ENCODE results near the gene DISP3. TPM values are rescaled to one million over a fixed set of nuclear protein-coding genes. Genes with fewer than 3 reads are reported as not detected.

DISP3 gene
- total and polyA plus RNA-seq, 2 experiments from 2014 or later = not detected

DNA sequence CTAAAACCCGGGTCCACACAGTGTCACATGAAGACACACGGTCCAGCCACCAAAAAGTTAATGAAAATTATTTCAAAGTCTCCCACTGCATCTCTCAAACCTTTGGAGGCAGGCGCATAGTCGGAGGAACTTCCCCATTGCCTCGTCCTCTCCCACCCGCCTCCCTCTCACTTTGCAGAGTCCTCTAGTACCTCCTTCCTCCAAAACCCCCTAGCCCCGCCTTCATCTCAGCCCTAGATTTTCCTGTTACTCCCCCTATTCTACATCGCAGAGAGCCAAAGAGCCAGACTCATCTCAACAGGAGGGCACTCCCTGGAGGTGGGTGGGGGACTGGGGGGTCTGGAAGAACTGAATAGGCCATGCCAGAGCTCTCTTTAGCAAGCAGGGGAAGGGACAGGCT is 79.3 kb downstream of the DISP3 start:
- Histone ChIP-seq H3K4me2 (ENCODE audit: unreplicated experiment) (no peak overlapping the region), H3K4me3 (no peak overlapping the region), H3K4me1 (ENCODE audit: insufficient read depth) (no peaks in the 10 kb centered on the region), H3K9me3 (ENCODE audit: low read depth) (no peaks in the 10 kb centered on the region), H3K27me3 (replicated peaks; ENCODE audit: insufficient read depth) (peaks cover 7% of the 10 kb centered on the region; the same call in 1 of the 2 replicates), H4K20me1 (ENCODE audit: insufficient read depth) (no peaks in the 10 kb centered on the region), H3K36me3 (ENCODE audit: low read depth) (no peaks in the 10 kb centered on the region), H3K9me2 (ENCODE audit: insufficient read depth) (no peaks in the 10 kb centered on the region), H3K79me2 (ENCODE audit: insufficient read depth) (no peaks in the 10 kb centered on the region), H3K9ac (no peak overlapping the region), H3K27ac (no peak overlapping the region), H3F3A (ENCODE audit: insufficient read depth) (no peaks in the 10 kb centered on the region), H2AFZ (no peak overlapping the region)
- 3 to 4% methylated on average over 8 of the region's 8 CpGs for WGBS, 2 experiments (ENCODE audit: low coverage in 1 of 2, low lambda C conversion rate in 2 of 2, missing lambda C conversion rate in 2 of 2)
- DNase-seq = no peak
- in situ Hi-C loops (cut with MboI) = no loop called here
- TF ChIP-seq EZH2phosphoT487 (IDR thresholded peaks at IDR 0.05; ENCODE audit: insufficient read depth, low read depth) (no peak), EZH2 (IDR thresholded peaks at IDR 0.05; ENCODE audit: insufficient read depth, poor library complexity, severe bottlenecking) (no peak)

DNA sequence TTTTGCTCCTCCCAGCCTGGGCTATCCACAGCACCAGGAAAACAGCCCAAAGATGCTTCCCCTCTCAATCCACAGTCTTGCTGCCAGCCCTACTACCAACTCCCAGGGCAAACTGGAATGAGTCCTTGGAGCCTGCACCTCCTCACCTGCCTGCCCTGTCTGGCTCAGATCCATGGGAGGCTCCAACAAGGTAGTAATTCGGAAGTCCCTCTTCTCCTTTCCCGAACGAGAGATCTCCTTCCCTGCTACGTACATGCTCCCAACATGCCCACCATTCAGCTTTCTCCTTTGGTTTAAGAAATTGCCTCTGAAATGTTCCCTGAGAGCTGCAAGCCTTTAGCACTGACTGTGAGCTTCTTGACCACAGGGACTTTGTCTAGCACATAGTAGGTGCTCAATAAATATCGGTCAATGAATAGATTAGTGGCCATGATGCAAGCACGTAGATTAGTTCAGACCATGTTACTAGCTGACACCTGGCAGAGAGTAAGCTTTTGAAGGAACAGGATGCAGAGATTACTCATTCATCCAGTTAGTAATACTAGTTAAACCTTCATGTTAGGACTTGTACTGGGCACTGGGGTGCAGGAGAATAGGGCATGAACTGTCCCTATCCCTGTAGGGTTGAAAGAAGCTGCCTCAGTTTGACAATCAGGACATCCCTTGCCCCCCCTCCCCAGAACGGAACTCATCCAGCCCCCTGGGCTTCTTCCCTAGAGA is 80.1 kb downstream of the DISP3 start:
- TF ChIP-seq EZH2phosphoT487 (IDR thresholded peaks at IDR 0.05; ENCODE audit: insufficient read depth, low read depth) (no peak), EZH2 (IDR thresholded peaks at IDR 0.05; ENCODE audit: insufficient read depth, poor library complexity, severe bottlenecking) (no peak)
- H3K79me2 ChIP-seq (ENCODE audit: insufficient read depth) = no peaks in the 10 kb centered on the region
- 41 to 44% methylated on average over 7 of the region's 7 CpGs for WGBS, 2 experiments (ENCODE audit: low coverage in 1 of 2, low lambda C conversion rate in 2 of 2, missing lambda C conversion rate in 2 of 2)
- H3F3A ChIP-seq (ENCODE audit: insufficient read depth) = no peaks in the 10 kb centered on the region
- H3K4me2 ChIP-seq (ENCODE audit: unreplicated experiment) = no peak overlapping the region
- peaks cover 7% of the 10 kb centered on the region for H3K27me3 ChIP-seq (replicated peaks; ENCODE audit: insufficient read depth)
- H3K9me2 ChIP-seq (ENCODE audit: insufficient read depth) = no peaks in the 10 kb centered on the region
- no peak overlapping the region for H3K27ac ChIP-seq
- no peak overlapping the region for H3K4me3 ChIP-seq
- H3K4me1 ChIP-seq (ENCODE audit: insufficient read depth) = no peaks in the 10 kb centered on the region
- H2AFZ ChIP-seq = no peak overlapping the region
- no peak overlapping the region for H3K9ac ChIP-seq
- no peak for DNase-seq
- in situ Hi-C loops (cut with MboI) = no loop called here
- no peaks in the 10 kb centered on the region for H3K9me3 ChIP-seq (ENCODE audit: low read depth)
- H4K20me1 ChIP-seq (ENCODE audit: insufficient read depth) = no peaks in the 10 kb centered on the region
- no peaks in the 10 kb centered on the region for H3K36me3 ChIP-seq (ENCODE audit: low read depth)

DNA sequence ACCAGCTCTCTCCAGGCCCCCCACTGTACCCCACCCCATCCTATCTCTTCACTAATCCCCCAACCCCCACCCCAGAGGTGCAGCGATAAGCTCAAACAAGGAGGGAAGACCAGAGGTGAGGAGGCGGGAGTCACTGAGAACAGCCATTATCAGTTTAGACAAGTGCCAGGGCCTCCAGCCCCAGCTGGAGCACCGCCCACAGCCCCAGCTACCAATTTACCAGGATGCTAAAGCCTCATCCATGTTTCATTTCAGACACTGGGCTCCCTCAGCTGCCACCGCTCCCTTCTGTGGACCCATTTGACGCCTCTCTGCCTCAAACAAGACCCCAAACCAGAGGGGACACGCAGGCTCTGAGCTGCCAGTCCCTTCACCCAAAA is 80.6 kb downstream of the DISP3 start:
- H3K27me3 ChIP-seq (replicated peaks; ENCODE audit: insufficient read depth) = peaks cover 7% of the 10 kb centered on the region
- H3K36me3 ChIP-seq (ENCODE audit: low read depth) = no peaks in the 10 kb centered on the region
- H3K4me2 ChIP-seq (ENCODE audit: unreplicated experiment) = no peak overlapping the region
- no peaks in the 10 kb centered on the region for H3K9me3 ChIP-seq (ENCODE audit: low read depth)
- H3K79me2 ChIP-seq (ENCODE audit: insufficient read depth) = no peaks in the 10 kb centered on the region
- no peak for TF ChIP-seq EZH2phosphoT487 (IDR thresholded peaks at IDR 0.05; ENCODE audit: insufficient read depth, low read depth)
- TF ChIP-seq EZH2 (IDR thresholded peaks at IDR 0.05; ENCODE audit: insufficient read depth, poor library complexity, severe bottlenecking) = no peak
- H3K4me3 ChIP-seq = no peak overlapping the region
- no peak for DNase-seq
- no peak overlapping the region for H3K27ac ChIP-seq
- H3K9me2 ChIP-seq (ENCODE audit: insufficient read depth) = no peaks in the 10 kb centered on the region
- no peak overlapping the region for H2AFZ ChIP-seq
- no peaks in the 10 kb centered on the region for H4K20me1 ChIP-seq (ENCODE audit: insufficient read depth)
- in situ Hi-C loops (cut with MboI) = no loop called here
- no peaks in the 10 kb centered on the region for H3F3A ChIP-seq (ENCODE audit: insufficient read depth)
- 45 to 54% methylated on average over 6 of the region's 6 CpGs for WGBS, 2 experiments (ENCODE audit: low coverage in 1 of 2, low lambda C conversion rate in 2 of 2, missing lambda C conversion rate in 2 of 2)
- H3K4me1 ChIP-seq (ENCODE audit: insufficient read depth) = no peaks in the 10 kb centered on the region
- no peak overlapping the region for H3K9ac ChIP-seq

DNA sequence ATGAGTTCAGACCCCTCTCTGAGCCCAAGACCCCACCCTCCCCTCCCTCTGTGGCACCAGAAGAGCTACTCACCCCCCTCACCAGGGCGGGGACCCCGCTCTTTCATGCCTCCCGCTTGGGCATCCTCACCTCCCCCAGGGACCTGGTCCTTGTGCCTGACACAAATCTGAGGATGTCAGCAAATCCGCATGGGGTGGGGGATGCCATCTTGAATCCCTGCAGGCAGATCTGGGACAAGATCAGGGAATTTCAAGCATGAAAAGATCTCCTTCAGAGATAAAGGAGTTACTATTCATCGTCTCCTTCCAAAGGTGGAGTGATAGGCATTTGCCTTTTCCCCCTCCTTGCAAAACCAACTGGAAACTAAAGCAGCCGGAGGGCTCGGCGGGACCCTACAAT is 81.1 kb downstream of the DISP3 start:
- H3K79me2 ChIP-seq (ENCODE audit: insufficient read depth) = no peaks in the 10 kb centered on the region
- no peaks in the 10 kb centered on the region for H3K9me2 ChIP-seq (ENCODE audit: insufficient read depth)
- H3K4me1 ChIP-seq (ENCODE audit: insufficient read depth) = no peaks in the 10 kb centered on the region
- peaks cover 7% of the 10 kb centered on the region for H3K27me3 ChIP-seq (replicated peaks; ENCODE audit: insufficient read depth)
- WGBS, 2 experiments (ENCODE audit: low coverage in 1 of 2, low lambda C conversion rate in 2 of 2, missing lambda C conversion rate in 2 of 2) = 26 to 35% methylated on average over 7 to 8 of the region's 8 CpGs
- no peak overlapping the region for H3K4me3 ChIP-seq
- H3F3A ChIP-seq (ENCODE audit: insufficient read depth) = no peaks in the 10 kb centered on the region
- in situ Hi-C loops (cut with MboI) = no loop called here
- no peaks in the 10 kb centered on the region for H3K9me3 ChIP-seq (ENCODE audit: low read depth)
- no peak for DNase-seq
- H4K20me1 ChIP-seq (ENCODE audit: insufficient read depth) = no peaks in the 10 kb centered on the region
- no peak overlapping the region for H3K9ac ChIP-seq
- no peaks in the 10 kb centered on the region for H3K36me3 ChIP-seq (ENCODE audit: low read depth)
- no peak overlapping the region for H2AFZ ChIP-seq
- H3K4me2 ChIP-seq (ENCODE audit: unreplicated experiment) = no peak overlapping the region
- TF ChIP-seq EZH2phosphoT487 (IDR thresholded peaks at IDR 0.05; ENCODE audit: insufficient read depth, low read depth) = no peak
- TF ChIP-seq EZH2 (IDR thresholded peaks at IDR 0.05; ENCODE audit: insufficient read depth, poor library complexity, severe bottlenecking) = no peak
- no peak overlapping the region for H3K27ac ChIP-seq

DNA sequence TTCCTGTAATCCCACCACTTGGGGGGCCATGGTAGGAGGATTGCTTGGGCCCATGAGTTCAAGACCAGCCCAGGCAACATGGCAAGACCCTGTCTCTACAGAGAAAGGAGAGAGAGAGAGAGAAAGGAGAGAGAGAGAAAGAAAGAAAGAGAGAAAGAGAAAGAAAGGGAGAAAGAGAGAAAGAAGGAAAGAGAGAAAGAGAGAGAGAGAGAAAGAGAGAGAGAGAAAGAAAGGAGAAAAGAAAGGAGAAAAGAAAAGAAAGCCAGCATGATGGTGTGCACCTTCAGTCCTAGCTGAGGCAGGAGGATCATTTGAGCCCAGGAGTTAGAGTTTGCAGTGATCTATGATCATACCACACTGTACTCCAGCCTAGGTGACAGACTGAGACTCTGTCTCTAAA is 82.8 kb downstream of the DISP3 start:
- Histone ChIP-seq H3K4me2 (ENCODE audit: unreplicated experiment) (no peak overlapping the region), H3K27me3 (replicated peaks; ENCODE audit: insufficient read depth) (peaks cover 12% of the 10 kb centered on the region), H4K20me1 (ENCODE audit: insufficient read depth) (no peaks in the 10 kb centered on the region), H3K36me3 (ENCODE audit: low read depth) (no peaks in the 10 kb centered on the region), H3F3A (ENCODE audit: insufficient read depth) (no peaks in the 10 kb centered on the region), H3K79me2 (ENCODE audit: insufficient read depth) (no peaks in the 10 kb centered on the region), H3K27ac (no peak overlapping the region), H3K9me3 (ENCODE audit: low read depth) (no peaks in the 10 kb centered on the region), H3K4me3 (no peak overlapping the region), H3K9ac (no peak overlapping the region), H2AFZ (no peak overlapping the region), H3K4me1 (ENCODE audit: insufficient read depth) (no peaks in the 10 kb centered on the region), H3K9me2 (ENCODE audit: insufficient read depth) (no peaks in the 10 kb centered on the region)
- TF ChIP-seq EZH2 (IDR thresholded peaks at IDR 0.05; ENCODE audit: insufficient read depth, poor library complexity, severe bottlenecking) (no peak), EZH2phosphoT487 (IDR thresholded peaks at IDR 0.05; ENCODE audit: insufficient read depth, low read depth) (no peak)
- no peak for DNase-seq
- in situ Hi-C loops (cut with MboI) = no loop called here

Data from GM23248 (cell line).